GM10266 (cell line): ENCODE data around the gene EXOC6.

Experiments
- DNase-seq: peaks from one replicate; pipeline ENCODE4 v3.0.0; 2012; ENCODE audit errors: extremely low spot score
- CTCF ChIP-seq: IDR thresholded peaks from 2 replicates; pipeline ENCODE4 v1.5.1; 2012; ENCODE audit warnings: mild to moderate bottlenecking, low read depth; ENCODE audit not compliant: control insufficient read depth, insufficient read depth; ENCODE audit errors: missing control alignments

The EXOC6 gene

GRCh38 chr10:92834331-92834730 is 14.0 kb upstream of the EXOC6 start:
- no peak for DNase-seq
- no peak for TF ChIP-seq CTCF

- no peak for DNase-seq
- TF ChIP-seq CTCF, result no peak
Observed at GRCh38 chr10:92834986-92835385, 13.3 kb upstream of the EXOC6 start.

GRCh38 chr10:92837456-92837855 is 10.9 kb upstream of the EXOC6 start:
- TF ChIP-seq CTCF, result no peak
- DNase-seq, result no peak

GRCh38 chr10:92839191-92840085 is 8.9 kb upstream of the EXOC6 start:
- DNase-seq, result no peak
- peak; percentile 53 for TF ChIP-seq CTCF

GRCh38 chr10:92844746-92845145 is 3.6 kb upstream of the EXOC6 start:
- no peak for DNase-seq
- TF ChIP-seq CTCF, result no peak

GRCh38 chr10:92845921-92846320 is 2.4 kb upstream of the EXOC6 start:
- no peak for TF ChIP-seq CTCF
- DNase-seq, result no peak

GRCh38 chr10:92846344-92846743 is 2.0 kb upstream of the EXOC6 start:
- no peak for TF ChIP-seq CTCF
- DNase-seq, result no peak
